NCI-H510A treated with DMSO at 0.1 percent for 48 hours (cell line): ENCODE data around the gene PGD.
A peak's percentile ranks its signal among the peaks of the same experiment; 100 is the strongest.

Experiments
- DNase-seq: peaks from one replicate; lab custom pipeline; 2025; lab: John Stamatoyannopoulos, UW

PGD gene

DNA sequence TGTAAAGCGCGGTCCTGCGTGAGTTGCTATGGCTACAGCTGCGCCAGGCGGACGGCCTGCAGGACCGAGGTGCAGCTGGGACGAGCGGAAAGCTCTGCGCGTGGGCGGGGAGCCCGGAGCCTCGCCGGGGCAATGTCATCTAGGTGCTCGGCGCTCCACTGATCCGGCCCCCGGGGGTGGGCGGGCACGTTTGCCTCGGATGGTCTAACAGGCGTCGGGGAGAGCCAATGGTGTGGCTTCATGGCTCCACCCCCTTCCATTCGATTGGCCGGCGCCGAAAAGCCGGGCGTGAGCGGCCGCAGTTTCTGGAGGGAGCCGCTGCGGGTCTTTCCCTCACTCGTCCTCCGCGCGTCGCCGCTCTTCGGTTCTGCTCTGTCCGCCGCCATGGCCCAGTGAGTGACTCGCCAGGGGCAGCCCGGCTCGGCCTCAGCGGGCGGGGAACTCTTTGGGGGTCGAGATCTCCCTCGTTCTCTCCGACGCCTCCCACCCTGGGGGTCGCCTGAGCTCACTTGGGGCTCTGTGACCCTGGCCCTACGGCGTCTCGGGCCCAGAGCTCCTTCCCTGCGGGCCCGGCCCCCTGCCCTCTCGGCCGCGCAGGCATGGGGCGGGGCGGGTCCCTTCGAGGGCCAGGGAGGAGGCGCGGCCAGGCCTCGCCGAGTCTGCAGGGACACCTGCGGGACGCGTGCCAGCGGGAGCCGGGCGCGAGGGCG, at the start of gene PGD:
Gene PGD (plus strand): TSS at position 331 of the 710 bp plus-strand sequence. CDS start 54 bp downstream, at position 385.
- DNase-seq = peak; percentile 100

DNA sequence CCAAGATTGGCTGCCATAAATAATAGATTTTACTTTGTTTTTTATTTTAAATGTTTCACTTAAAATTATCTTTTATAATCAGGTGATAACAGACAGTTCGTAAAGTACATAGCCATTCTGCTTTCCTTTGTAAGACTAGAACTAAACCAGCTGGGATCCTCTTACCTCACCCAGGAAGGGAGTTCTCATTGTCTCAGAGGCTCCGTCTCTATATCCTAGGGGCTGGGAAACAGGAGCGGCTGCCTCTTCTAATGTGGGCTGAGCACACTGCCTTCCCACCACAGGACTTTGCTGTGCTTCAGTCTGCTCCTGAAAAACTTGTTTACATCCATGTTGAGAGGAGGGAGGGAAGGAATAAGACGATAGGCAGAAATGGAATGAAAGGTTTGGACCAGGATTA, 45.6 kb upstream of the PGD start:
- DNase-seq = no peak

DNA sequence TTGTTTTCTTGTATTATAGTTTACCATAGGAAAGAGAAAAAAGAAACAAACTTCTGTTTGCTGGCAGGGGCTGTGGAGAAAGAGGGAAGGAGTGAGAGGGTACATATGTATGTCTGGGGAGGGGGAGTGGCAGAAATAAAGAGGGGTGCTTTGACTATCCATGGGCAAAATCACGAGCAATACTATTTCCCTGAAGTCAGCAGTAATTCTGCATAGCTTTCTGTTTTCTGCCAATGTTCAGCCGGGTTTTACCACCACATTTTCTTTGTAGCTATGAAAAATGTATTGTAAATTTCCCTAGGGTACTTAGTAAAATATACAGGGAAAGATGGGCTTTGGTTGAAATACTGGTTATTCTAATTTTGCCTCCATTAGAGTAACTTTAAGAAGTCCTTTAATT, 45.2 kb upstream of the PGD start:
- no peak for DNase-seq

DNA sequence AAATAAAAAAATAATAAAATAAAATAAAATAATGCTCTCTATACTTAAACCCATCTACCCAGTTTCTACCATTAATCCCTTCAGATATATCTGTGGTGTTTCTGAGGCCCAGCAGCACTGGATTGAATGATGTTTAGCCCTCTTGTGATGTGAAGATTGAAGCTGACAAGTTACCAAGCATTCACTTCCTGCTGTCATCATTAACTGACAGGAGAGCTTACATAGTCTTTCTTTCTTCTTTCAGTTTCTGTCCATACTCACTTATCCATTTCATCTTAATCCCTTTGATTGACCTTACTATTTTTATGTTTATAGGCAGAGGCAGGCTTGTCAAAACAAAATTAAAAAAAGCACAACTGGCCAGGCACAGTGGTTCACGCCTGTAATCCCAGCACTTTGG, 38.8 kb upstream of the PGD start:
- no peak for DNase-seq

DNA sequence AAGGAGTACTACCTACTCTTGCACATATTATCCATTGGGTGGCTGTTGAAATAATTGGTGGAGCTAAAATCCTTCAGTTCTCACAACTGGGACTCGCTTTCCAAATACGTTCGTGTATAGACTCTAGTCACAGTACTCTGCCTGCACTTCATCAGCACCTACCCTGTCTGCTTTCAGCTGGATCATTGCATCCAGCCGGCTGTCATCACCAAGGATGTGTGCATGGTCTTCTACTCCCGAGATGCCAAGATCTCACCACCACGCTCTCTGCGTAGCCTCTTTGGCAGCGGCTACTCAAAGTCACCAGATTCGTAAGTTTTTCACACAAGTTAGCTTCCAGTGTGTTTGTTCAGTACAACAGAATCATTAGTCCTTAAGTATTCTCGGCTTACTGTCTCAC, 37.3 kb upstream of the PGD start:
- DNase-seq = no peak

DNA sequence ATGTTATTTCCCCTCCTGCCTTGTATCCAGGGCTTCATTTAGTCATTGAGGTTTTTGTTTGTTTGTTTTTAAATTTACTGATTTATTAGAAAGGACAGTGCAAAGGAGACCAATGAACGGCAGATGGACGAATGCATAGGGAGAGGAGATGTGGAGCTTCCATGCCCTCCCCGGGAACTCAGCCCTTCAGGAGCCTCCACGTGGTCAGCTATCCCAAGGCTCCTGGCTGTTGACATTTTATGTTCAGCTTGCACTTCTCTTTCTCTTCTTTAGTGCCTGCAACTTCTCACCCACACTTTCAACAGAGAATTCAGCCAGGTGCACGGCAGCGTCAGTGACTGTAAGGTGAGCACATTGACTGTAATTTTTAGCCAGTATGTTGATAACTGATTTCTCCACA, 30.7 kb upstream of the PGD start:
- no peak for DNase-seq

DNA sequence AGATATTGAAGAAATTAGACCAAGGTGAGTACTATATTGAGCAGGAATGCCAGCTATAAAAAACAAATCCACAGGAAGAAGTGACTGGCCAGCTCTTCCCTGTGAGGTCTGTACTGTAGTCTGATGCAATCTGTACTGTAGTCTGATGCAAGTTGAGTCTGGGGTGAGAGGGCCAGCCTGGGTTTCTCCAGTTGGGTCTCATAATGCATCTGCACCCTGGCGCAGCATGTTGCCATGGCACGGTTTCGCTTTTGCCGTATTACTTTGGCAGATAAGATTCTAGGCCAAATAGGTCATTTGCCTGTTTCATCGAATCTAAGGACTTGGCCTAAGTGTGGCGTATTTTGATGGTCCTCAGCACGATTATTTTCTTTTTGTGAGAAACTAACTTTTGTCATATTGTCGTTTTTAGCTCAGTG, 24.4 kb upstream of the PGD start:
- DNase-seq = no peak

DNA sequence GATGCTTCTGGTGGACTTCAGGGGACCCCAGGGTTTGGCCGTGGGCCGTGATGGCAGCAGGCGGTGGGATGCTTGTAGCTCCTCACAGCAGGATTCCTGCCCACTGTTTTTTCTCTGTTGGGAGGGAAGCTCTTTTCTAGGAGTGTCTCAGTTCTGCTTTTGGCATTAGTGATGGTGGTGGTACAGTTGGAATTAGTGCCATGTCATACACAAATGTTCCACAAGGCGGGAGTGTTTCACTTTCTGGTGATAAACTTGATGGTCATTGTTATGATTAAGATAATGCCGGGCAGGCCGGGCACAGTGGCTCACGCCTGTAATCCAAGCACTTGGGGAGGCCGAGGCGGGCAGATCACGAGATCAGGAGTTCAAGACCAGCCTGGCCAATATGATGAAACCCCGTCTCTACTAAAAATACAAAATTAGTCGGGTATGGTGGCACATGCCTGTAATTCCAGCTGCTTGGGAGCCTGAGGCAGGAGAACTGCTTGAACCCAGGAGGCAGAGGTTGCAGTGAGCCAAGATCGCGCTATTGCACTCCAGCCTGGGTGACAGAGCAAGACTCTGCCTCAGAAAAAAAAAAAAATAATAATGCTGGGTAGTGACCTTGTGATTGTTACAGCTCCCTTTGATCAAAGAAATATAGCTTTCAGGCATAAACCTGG, 21.4 kb upstream of the PGD start:
- DNase-seq = peak; percentile 96

DNA sequence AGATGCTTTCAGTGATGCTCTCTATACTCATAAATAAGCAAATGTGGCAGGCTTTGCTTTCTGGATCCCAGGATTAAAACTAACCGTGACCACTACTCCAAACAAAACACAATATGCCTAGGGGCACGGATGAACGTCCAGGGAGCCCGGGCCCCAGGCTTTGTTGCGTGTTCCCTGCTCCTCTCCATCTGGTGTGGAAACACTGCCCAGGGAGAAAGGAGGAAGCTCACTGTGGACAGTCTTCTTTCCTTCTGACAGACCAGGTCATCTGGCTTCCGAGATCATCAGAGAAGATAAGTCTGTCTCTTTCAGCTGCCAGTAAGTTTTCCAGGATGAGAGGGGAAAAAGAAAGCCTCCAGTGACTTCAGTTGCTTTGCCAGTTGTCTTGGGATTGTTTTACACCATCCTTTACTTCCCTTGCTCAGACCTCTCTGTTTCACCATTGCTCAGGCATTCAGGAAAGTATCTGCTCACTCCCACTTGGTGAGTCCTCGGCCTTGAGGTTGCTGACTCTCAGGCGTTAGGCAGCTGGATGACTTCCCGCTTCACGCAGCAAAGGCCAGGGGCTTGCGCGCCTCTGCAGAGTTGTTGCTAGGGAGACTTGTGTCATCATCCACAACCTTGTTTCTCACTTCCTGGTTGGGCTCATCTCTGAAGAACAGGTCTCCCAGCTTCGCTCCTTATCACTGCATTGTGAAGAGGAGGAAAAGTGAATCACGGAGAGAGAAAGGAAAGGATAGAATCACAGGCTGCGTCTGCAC, 20.6 kb upstream of the PGD start:
- DNase-seq = peak; percentile 68

DNA sequence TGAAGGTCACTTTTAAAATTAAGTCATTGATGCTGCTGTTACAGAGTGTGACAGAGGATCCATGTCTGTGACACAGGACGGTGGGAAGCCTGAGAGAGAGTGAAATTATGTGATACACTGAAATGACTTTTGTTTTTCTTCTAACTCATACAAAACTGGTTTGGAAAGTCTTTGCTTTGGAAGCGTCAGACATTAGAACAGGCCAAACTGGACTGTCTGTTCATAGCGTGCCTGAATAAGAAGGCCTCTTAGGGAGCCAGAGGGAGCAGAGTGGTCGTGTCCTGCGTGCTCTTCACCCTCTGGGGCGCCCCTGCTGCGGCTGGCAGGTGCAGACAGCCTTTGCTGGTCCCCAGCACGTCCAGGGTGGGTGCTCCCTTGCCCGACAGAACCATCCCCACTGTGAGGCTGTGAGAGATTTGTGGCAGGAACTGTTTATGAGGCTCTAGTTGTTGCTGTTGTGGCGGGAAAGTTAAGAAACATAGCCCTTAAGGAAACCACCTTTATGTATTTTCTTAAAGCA, 19.7 kb upstream of the PGD start:
- DNase-seq = no peak

DNA sequence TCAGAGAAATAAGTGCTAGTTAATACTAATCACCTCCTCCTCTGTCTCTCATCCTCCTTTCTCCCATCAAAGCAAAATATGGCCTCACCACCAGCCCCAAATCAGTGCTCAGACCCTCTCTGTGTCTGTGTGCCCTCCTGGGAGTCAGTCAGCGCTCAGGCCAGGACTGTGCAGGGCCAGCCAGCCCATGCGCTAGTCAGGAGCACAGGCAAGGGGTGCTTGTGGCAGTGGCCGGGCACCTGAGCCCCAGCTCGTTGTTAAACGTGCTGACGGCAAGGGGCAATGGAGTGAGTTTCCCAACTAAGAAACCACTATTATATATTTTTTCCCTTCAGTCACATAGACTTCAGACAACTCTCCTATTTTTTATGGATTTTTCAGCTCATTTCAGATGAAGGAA, 19.2 kb upstream of the PGD start:
- no peak for DNase-seq

DNA sequence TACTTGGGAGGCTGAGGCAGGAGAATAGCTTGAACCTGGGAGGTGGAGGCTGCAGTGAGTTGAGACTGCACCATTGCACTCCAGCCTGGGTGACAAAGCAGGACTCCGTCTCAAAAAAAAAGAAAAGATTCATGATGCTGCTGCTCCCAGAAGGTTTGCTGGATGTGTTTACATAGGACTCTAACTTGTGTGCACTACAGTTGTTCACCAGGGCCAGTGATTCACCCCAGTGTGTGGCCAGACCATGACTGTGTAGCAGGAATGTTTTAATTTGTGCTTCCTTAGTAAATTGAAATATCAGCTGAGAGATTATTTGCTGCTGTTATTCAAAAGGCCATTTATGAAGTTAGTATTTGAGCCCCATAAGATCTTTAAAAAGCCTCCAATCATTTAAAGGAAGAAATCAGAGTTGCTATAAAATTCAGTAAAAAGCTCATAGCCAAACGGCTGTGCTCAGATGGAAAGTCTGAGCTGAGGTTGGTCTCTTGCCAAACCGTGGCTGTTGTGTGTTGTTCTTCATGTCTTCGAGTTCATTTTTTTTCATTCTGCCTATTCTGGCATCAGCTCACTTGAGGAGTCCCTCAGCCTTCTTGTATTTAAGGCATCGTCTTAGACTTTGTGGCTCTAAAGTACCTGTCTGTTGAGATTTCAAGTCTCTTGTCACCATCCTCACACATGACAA, 18.1 kb upstream of the PGD start:
- no peak for DNase-seq

DNA sequence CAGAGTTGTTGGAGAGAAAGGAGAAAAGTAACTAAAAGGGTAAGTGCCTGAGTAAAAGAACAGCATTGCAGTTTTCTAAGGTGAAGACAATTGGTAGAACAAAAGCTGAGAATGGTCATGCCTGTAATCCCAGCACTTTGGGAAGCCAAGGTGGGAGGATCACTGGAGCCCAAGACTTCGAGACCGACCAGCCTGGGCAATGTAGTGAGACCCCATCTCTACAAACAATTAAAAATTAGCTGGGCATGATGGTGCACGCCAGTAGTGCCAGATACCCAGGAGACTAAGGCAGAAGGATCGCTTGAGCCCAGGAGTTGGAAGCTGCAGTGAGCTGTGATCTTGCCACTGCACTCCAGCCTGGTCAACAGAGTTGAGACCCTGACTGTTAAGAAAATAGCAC, 15.2 kb upstream of the PGD start:
- no peak for DNase-seq

DNA sequence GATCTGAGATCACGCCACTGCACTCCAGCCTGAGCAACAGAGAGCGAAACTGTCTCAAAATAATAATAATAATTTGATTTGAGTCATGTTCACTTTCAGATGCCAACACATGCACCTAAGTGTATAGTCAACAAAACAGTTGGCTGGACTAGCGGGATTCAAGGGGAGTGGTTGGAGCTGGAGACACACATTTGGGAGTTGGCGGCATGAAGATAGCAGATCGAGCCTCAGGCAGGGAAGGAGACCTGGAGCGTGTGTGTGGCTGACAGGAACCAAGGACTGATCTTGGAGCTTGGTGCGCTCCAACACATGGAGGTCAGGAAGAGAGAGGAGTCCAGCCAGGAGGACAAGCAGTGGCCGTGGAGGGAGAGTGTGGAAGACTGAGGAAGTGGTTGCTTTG, 14.6 kb upstream of the PGD start:
- no peak for DNase-seq

DNA sequence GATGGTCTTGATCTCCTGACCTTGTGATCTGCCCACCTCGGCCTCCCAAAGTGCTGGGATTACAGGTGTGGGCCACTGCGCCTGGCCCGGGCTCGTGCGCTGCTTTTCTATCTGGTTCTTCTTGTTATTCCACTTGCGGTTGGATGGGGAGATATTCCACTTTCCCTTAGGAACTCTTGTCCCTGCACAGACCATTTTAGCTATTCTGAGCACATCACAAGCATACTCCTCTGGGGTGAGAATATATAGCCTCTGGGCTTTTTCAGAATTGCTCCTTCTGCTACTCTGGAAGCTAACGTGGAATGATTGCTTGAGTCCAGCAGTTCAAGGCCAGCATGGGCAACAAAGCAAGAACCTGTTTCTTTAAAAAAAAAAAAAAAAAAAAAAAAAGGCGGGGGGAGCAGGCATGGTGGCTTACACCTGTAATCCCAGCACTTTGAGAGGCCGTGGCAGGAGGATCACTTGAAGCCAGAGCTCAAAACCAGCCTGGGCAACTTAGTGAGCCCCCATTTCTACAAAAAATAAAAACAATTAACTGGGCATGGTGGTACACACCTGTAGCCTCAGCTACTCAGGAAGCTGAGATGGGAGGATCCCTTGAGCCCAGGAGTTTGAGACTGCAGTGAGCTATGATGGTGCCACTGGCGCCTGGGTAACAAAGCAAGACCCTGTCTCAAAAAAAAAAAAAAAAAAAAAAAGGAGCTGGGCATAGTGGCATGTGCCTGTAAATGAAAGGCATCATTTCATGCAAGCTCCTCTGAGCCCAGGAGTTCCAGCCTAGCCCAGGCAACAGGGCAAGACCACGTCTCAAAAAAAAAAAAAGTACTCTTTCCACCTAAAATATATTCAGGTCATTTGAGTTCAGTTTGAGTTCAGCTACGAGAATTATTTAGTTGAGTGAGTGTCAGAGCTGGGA, 11.8 kb upstream of the PGD start:
- DNase-seq = no peak

DNA sequence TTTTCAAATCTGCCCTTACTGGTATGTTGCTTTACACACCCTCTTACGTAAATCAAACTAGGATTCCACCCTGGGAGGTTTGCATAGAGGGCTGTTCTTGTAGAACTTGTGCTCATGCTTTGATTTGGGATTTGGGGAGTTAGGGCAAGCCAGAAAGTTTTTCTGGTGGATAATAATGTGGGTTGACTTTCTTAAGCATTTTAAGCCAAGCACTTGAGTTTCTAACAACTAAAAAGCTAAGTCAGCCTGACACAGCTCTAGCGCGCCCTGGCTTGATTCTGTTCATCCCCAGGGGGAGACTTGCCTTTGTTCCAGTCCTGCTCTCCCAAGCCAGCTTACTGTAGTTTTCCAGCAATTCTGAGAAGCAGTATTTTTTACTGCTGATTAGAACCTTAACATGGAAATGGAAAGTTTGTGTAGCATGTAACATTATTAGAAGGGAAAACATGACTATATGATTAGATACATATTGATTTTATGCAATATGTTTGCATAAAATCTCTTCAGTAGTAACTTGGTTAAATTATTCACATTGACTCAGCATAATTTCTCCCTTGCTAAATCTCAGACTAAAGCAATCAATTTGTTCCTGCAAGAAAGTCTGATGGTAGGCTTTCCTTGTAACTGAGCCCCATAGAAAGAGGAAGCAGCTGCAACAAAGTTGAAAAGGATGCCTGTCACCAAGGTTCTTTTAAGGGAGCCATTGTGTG, 11.0 kb upstream of the PGD start:
- DNase-seq = peak; percentile 80

DNA sequence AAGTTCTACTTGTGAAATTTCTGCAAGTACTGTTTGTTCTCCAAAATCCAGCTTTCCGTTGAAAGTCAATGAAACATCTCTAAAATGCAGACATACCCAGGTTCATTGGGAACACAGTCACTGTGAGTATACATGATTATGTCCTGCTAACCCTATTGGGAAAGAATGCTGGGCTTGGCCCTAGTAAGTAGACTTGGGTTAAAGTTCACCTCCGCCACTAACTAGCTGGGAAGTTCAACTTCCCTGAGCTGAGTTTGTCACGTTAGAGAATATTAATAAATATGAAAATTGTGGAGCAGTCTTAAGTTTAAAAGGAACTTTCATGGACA, 10.5 kb upstream of the PGD start:
- DNase-seq = no peak

DNA sequence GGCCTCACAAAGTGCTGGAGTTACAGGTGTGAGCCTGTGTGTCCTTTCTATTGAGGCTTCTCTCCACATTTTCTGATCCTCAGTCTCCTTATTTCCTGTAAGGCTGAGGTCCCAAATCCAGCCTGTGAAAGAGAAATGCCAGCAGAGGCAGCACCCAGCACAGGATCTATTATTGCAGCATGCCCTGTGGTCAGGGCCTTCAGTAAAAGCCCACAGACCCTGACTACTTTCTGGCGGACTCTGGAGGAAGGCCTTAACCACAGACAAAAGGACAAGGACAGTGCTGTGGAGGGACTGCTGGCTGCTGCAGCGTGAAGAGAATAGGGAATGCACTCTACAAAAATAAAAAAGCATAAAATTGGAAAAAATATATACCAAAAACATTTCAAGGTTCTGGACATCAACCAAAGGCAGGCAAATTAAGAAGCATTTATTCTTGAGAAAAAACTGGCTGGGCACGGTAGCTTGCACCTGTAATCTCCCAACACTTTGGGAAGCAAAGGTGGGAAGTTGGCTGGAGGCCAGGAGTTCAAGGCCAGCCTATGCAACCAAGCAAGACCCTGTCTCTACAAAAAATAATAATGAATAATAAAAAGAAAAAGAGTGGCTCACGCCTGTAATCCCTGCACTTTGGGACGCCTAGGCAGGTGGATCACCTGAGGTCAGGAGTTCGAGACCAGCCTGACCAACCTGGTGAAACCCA, 9.4 kb upstream of the PGD start:
- DNase-seq = no peak

DNA sequence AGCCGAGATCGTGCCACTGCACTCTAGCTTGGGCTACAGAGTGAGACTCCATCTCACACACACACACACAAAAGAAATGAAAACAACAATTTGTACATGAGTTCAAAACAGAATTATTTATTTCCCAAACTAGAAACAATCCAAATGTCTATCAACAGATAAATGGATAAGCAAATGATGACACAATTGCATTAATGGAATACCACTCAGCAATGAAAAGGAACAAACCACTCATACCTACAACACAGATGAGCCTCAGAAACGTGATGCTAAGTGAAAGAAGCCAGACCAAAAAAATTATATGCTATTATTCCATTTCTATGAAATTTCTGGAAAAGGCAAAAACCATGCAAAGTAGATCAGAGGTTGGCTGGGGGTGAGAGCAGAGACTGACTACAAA, 2.0 kb upstream of the PGD start:
- no peak for DNase-seq

DNA sequence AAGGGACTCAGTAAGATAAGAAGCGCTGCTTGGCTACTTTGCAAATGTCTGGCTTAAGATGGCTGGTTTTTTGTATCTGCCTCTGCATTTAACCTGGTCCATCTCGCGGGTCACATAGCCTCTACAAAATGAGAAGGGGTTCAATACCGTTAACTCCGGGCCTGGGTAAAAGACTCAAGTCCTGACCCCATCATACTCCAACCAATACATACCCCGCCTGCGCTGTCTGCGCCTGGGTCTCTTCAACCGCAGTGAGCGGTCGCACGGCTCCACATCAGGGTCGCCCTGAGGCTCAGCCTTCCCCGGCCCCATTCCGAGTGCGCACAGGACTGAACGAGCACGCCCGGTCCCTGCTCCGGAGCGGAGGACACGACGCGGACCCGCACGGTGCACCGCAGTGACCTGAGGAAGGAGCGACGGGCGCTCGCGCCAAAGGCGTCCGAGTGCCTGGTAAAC, 558 bp upstream of the PGD start:
- DNase-seq = no peak
